ENCODE results near the gene STOM. TPM values are rescaled to one million over a fixed set of nuclear protein-coding genes. Genes with fewer than 3 reads are reported as not detected.

Gene STOM
- total RNA-seq, 1 experiment from 2014 or later, result 7.6 TPM

- no TSS peak for BruUV-seq (replicated peaks)
- TF ChIP-seq EZH2 (IDR thresholded peaks at IDR 0.05; ENCODE audit: low read depth), result no peak
- TF ChIP-seq CTCF (conservative IDR thresholded peaks at IDR 0.05), result no peak
- H3F3A ChIP-seq (ENCODE audit: insufficient read depth, low read depth), result no peaks in the 10 kb centered on the region
- H3K9me2 ChIP-seq (ENCODE audit: insufficient read depth), result no peaks in the 10 kb centered on the region
- no peak overlapping the region for H3K4me2 ChIP-seq
- intact Hi-C loops (cut with micrococcal nuclease; ENCODE audit: unreplicated experiment), result no loop called here
- no peak overlapping the region for H3K27ac ChIP-seq
- H3K4me3 ChIP-seq, result no peak overlapping the region
- no peaks in the 10 kb centered on the region for H3K36me3 ChIP-seq (ENCODE audit: low read depth)
- ChIA-PET POLR2A (ENCODE audit: unreplicated experiment) (interaction anchor here (0.6 kb wide), 1 partner anchor 219 kb away, joined by 5 read pairs; no protein-coding TSS in a partner anchor), CTCF (no interaction called here)
- no peaks in the 10 kb centered on the region for H3K79me2 ChIP-seq (ENCODE audit: low read depth)
- DNase-seq, result no peak
- H3K9me3 ChIP-seq (ENCODE audit: insufficient read depth, low read depth), result no peaks in the 10 kb centered on the region
- H3K4me1 ChIP-seq (replicated peaks; ENCODE audit: insufficient read depth), result peaks cover 1% of the 10 kb centered on the region; the same call in 1 of the 2 replicates
- no peak overlapping the region for H2AFZ ChIP-seq
- no peaks in the 10 kb centered on the region for H4K20me1 ChIP-seq (ENCODE audit: insufficient read depth)
- no peaks in the 10 kb centered on the region for H3K27me3 ChIP-seq (ENCODE audit: insufficient read depth, low read depth)
Observed at GRCh38 chr9:121308765-121309164, 61.3 kb downstream of the STOM start.

- POLR2A ChIA-PET (ENCODE audit: unreplicated experiment), result no interaction called here
- Histone ChIP-seq H3K4me2 (no peak overlapping the region), H3K4me3 (no peak overlapping the region), H3K27ac (no peak overlapping the region), H3K9me3 (ENCODE audit: insufficient read depth, low read depth) (no peaks in the 10 kb centered on the region), H3K27me3 (ENCODE audit: insufficient read depth, low read depth) (no peaks in the 10 kb centered on the region), H3F3A (ENCODE audit: insufficient read depth, low read depth) (no peaks in the 10 kb centered on the region), H3K36me3 (ENCODE audit: low read depth) (no peaks in the 10 kb centered on the region), H3K4me1 (replicated peaks; ENCODE audit: insufficient read depth) (peaks cover 8% of the 10 kb centered on the region; the same call in 1 of the 2 replicates), H3K79me2 (ENCODE audit: low read depth) (no peaks in the 10 kb centered on the region), H3K9me2 (ENCODE audit: insufficient read depth) (no peaks in the 10 kb centered on the region), H2AFZ (no peak overlapping the region), H4K20me1 (ENCODE audit: insufficient read depth) (no peaks in the 10 kb centered on the region)
- no peak for TF ChIP-seq EZH2 (IDR thresholded peaks at IDR 0.05; ENCODE audit: low read depth)
- TF ChIP-seq CTCF (conservative IDR thresholded peaks at IDR 0.05), result no peak
- CTCF ChIA-PET, result no interaction called here
- DNase-seq, result no peak
- intact Hi-C loops (cut with micrococcal nuclease; ENCODE audit: unreplicated experiment), result no loop called here
- BruUV-seq (replicated peaks), result no TSS peak
Observed at GRCh38 chr9:121307976-121308375, 62.1 kb downstream of the STOM start.

- no peaks in the 10 kb centered on the region for H3K36me3 ChIP-seq (ENCODE audit: low read depth)
- H3K9me2 ChIP-seq (ENCODE audit: insufficient read depth), result no peaks in the 10 kb centered on the region
- H3K79me2 ChIP-seq (ENCODE audit: low read depth), result no peaks in the 10 kb centered on the region
- H2AFZ ChIP-seq, result no peak overlapping the region
- no peak overlapping the region for H3K27ac ChIP-seq
- no peak for DNase-seq
- intact Hi-C loops (cut with micrococcal nuclease; ENCODE audit: unreplicated experiment), result no loop called here
- H3K4me2 ChIP-seq, result no peak overlapping the region
- H4K20me1 ChIP-seq (ENCODE audit: insufficient read depth), result no peaks in the 10 kb centered on the region
- ChIA-PET CTCF (no interaction called here), POLR2A (ENCODE audit: unreplicated experiment) (no interaction called here)
- no peaks in the 10 kb centered on the region; the same call in 1 of the 2 replicates for H3F3A ChIP-seq (ENCODE audit: insufficient read depth, low read depth)
- H3K4me1 ChIP-seq (replicated peaks; ENCODE audit: insufficient read depth), result peaks cover 11% of the 10 kb centered on the region
- BruUV-seq (replicated peaks), result no TSS peak
- H3K4me3 ChIP-seq, result no peak overlapping the region
- no peaks in the 10 kb centered on the region for H3K27me3 ChIP-seq (ENCODE audit: insufficient read depth, low read depth)
- no peaks in the 10 kb centered on the region for H3K9me3 ChIP-seq (ENCODE audit: insufficient read depth, low read depth)
- TF ChIP-seq EZH2 (IDR thresholded peaks at IDR 0.05; ENCODE audit: low read depth) (no peak), CTCF (conservative IDR thresholded peaks at IDR 0.05) (no peak)
Observed at GRCh38 chr9:121305269-121305994, 64.6 kb downstream of the STOM start.
